Naive B cell (primary cell): ENCODE data around the gene SCML2. TPM values are rescaled to one million over a fixed set of nuclear protein-coding genes. Genes with fewer than 3 reads are reported as not detected.
"Not testable (repeated sequence)": the region's sequence is repeated elsewhere in the genome, so short reads cannot be mapped to it uniquely, and the experiment has no call there.

Experiments used
- ATAC-seq, 2 donors: fragments of 150-1000 bp; cut with Tn5 transposase; 2 replicates each; pipeline ENCODE4 v1.10.0; 2021; ENCODE audit warnings: low read depth in 2 of 2, mild to moderate bottlenecking in 2 of 2, moderate library complexity in 2 of 2
- DNase-seq: peaks from one replicate; pipeline ENCODE4 v3.0.0; 2022
- H3K27ac Mint-ChIP-seq, 6 donors: one replicate each; pipeline ENCODE4 v1.8.0; 2020 to 2022; ENCODE audit warnings: mild to moderate bottlenecking in 6 of 6, mixed read lengths in 6 of 6, moderate library complexity in 5 of 6, inconsistent platforms in 2 of 6
- H3K27me3 Mint-ChIP-seq, 3 donors: one replicate each; pipeline ENCODE4 v1.8.0; 2021 to 2022; ENCODE audit warnings: mixed read lengths in 3 of 3, mild to moderate bottlenecking in 1 of 3
- H3K36me3 Mint-ChIP-seq, 2 donors: one replicate each; pipeline ENCODE4 v1.8.0; 2020 to 2022; ENCODE audit warnings: mixed read lengths in 2 of 2, inconsistent platforms in 1 of 2, mild to moderate bottlenecking in 1 of 2
- H3K4me1 Mint-ChIP-seq, 3 donors: one replicate each; pipeline ENCODE4 v1.8.0; 2020 to 2022; ENCODE audit warnings: mixed read lengths in 3 of 3, inconsistent platforms in 1 of 3, mild to moderate bottlenecking in 1 of 3, moderate library complexity in 1 of 3
- H3K4me3 Mint-ChIP-seq, 8 donors: one replicate each; pipeline ENCODE4 v1.8.0; 2020 to 2022; ENCODE audit warnings: mild to moderate bottlenecking in 8 of 8, mixed read lengths in 8 of 8, moderate library complexity in 8 of 8, inconsistent platforms in 2 of 8
- H3K9me3 Mint-ChIP-seq, 7 donors: one replicate each; pipeline ENCODE4 v1.8.0; 2020 to 2022; ENCODE audit warnings: mixed read lengths in 7 of 7, mild to moderate bottlenecking in 5 of 7, inconsistent platforms in 2 of 7, moderate library complexity in 1 of 7
- polyA plus RNA-seq, 6 donors: library from polyadenylated mRNA; unstranded; fragments of 300-500 nt; fragmentation: Illumina TruSeq; gene quantifications; one replicate each; pipeline ENCODE4 v1.2.3, GENCODE V29; 2021; ENCODE audit warnings: low read depth in 6 of 6

Gene SCML2
- polyA plus RNA-seq = 1 to 10 TPM in 2 of 6 donors, under 1 TPM in 4; 0.74 to 2.4 (median 0.84) TPM

DNA sequence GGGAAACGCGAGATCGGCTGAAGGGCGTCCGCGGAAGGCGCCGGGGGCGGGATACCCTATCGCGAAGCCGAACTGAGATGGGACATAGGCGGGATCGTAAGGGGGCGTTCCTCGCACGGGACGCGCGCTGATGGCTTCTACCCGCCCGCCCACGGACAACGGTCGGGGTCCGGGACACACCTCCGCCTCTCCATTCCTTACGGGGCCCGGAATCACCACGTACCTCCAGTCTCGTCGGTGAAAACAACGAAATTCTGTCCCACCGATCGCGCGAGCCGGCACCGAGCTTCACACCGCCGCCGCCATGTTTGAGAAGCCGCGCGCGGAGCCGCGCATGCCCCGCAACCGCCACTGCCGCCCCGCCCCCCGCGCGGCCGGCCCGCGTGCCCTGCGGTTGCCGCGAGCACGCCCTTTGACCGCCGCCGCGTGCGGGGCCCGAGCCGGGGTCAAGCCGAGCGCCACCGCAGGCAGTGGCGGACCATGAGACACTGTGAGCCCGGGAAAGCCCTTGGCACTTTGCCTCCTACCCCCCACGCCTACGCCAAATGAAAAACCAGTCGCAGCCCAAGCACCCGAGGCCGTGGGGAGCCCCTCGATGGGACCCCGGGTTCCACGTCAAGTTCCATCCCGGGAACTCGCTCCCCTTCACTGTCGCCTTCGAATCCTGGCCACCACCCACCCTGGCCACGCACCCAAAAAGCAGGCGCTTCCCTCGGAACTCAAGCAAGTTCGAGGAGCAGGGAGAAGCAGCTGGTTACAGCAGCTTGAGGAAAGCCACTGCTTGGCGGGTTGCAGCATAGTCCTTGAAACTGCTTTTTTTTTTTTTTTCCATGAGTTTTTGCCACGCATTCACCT lies at the start of gene SCML2:
TSS of gene SCML2 (minus strand) at position 320 of the 855 bp plus-strand sequence. CDS start 20,617 bp downstream, outside the sequence.
- peak within 1 kb of the TSS; percentile 83 to 93 (median 86) for H3K4me3 Mint-ChIP-seq
- peaks cover 4 to 8% (median 5%) of the 10 kb centered on the region in 3 donors for H3K4me1 Mint-ChIP-seq
- H3K9me3 Mint-ChIP-seq = no peaks in the 10 kb centered on the region
- peaks cover 0 to 8% (median 0%) of the 10 kb centered on the region in 3 donors for H3K27me3 Mint-ChIP-seq
- no peaks in the 10 kb centered on the region for H3K36me3 Mint-ChIP-seq
- DNase-seq = peak; percentile 36
- peak within 1 kb of the TSS in 2 of 6 donors; percentile 38 to 76 for H3K27ac Mint-ChIP-seq
- ATAC-seq = peak; percentile 63 to 70

DNA sequence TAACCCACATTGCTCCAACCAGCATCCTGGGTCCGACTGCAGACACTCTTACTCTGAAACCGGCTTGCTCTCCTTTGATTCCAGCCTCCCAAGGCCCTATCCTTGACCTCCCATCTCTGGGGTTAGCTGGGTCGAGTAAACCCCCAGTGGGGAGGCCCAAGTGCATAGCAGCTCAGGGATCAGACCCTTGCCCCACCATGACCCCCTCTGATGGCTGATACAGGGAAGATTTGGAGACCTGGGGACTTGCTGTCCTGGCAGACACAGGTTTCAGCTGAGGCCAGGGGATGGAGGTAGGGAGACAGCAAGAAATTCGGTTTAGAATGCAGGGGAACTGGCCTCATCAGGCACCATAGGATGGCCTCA lies 47.3 kb upstream of the SCML2 start:
- H3K4me1 Mint-ChIP-seq = no peaks in the 10 kb centered on the region
- peaks cover 0 to 17% (median 0%) of the 10 kb centered on the region in 3 donors for H3K27me3 Mint-ChIP-seq
- no peaks in the 10 kb centered on the region for H3K36me3 Mint-ChIP-seq
- H3K4me3 Mint-ChIP-seq = no peak overlapping the region
- no peak for ATAC-seq
- peaks cover 0 to 3% (median 0%) of the 10 kb centered on the region in 7 donors for H3K9me3 Mint-ChIP-seq
- DNase-seq = no peak
- H3K27ac Mint-ChIP-seq = no peak overlapping the region

DNA sequence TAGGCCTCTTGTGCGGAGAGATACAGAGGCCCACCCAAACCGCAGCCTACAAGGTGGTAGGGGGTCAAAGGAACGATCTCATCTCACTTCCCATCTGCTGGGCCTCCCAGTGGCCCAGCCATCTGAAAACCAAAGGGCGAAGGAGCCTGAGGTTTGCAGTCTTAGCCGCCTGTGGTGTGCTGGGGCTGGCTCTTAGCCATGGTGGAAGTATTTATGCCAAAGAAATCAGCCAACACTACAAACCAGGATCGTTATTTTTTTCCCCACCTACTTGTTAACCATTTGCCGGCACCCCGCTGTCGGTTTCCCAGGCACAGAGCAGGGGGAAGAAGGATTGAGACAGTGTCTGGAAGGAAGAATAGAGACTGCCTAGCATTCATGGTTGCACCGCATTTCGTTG lies 40.0 kb upstream of the SCML2 start:
- H3K27ac Mint-ChIP-seq = no peak overlapping the region
- H3K9me3 Mint-ChIP-seq = no peaks in the 10 kb centered on the region
- H3K27me3 Mint-ChIP-seq = peaks cover 0 to 9% (median 0%) of the 10 kb centered on the region in 3 donors
- no peak for DNase-seq
- no peak for ATAC-seq
- H3K4me1 Mint-ChIP-seq = peaks cover 0 to 7% (median 0%) of the 10 kb centered on the region in 3 donors
- H3K36me3 Mint-ChIP-seq = no peaks in the 10 kb centered on the region
- H3K4me3 Mint-ChIP-seq = no peak overlapping the region

DNA sequence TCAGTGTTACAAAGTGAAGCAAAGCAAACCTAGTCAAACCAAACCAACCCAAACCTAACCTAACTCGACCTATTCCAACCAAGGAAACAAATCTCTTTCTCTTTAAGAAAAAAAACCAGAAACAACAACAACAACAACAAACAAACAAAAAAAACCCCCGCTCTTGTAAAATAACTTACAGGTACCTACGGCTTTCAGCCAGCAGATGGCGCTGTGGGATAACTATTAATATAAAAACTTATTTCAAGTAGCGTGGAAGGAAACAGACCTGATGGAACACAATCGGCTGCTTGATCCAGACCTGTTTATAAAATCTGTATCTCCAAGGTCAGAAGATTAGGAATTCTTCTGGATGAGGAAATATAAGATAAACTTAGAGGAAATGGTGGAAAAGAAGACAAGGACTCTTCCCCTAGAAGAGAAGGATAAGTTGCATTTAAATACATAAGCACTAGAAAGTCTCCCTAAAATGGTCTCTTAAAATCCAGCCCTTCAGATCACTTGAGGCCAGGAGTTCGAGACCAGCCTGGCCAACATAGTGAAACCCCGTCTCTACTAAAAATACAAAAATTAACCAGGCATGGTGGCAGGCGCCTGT lies 36.6 kb upstream of the SCML2 start:
- Mint-ChIP-seq H3K27me3 (no peaks in the 10 kb centered on the region), H3K4me3 (no peak overlapping the region), H3K9me3 (no peaks in the 10 kb centered on the region), H3K27ac (peak overlapping the region in 1 of 6 donors; percentile 38), H3K36me3 (no peaks in the 10 kb centered on the region), H3K4me1 (peaks cover 0 to 7% (median 0%) of the 10 kb centered on the region in 3 donors)
- peak; percentile 52 for DNase-seq
- ATAC-seq = peak in 1 of 2 donors; percentile 35

DNA sequence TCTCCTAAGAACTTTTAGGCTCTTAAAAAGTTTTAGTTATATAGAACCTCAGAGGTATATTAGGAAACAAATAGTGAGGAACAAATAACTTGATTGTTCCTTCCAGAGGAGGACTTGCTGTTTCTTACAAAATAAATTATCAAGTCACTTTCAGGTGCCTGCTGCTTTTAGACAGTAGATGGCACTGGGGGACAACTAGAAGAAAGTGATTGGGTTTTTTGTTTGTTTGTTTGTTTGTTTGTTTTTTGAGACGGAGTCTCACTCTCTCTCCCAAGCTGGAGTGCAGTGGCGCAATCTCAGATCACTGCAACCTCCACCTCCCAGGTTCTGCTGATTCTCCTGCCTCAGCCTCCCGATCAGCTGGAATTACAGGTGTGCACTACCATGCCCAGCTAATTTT lies 35.5 kb upstream of the SCML2 start:
- H3K27me3 Mint-ChIP-seq = no peaks in the 10 kb centered on the region
- ATAC-seq (no peak), DNase-seq (no peak)
- no peak overlapping the region for H3K4me3 Mint-ChIP-seq
- peaks cover 0 to 7% (median 0%) of the 10 kb centered on the region in 3 donors for H3K4me1 Mint-ChIP-seq
- no peak overlapping the region for H3K27ac Mint-ChIP-seq
- no peaks in the 10 kb centered on the region for H3K36me3 Mint-ChIP-seq
- H3K9me3 Mint-ChIP-seq = no peaks in the 10 kb centered on the region

DNA sequence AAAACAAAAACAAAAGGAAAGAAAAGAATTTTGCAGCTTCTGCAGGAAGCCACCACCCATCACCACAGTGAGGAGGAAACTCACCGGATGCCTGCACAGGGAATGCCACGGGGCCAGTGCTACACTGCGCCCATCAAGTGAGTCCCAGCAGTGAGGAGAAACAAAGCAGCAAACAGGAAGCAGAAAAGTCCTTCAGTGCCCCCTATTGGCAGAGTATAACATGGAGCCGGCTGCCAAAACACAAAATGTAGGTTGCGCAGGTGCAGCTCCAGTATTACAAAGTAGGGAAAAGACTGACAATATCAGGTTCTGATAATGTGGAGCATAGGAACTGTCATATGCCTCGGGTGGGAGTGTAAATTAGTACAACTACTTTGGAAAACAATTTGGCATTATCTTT lies 23.3 kb upstream of the SCML2 start:
- H3K36me3 Mint-ChIP-seq = no peaks in the 10 kb centered on the region
- ATAC-seq (peak in 1 of 2 donors; percentile 46), DNase-seq (peak; percentile 18)
- peaks cover 4 to 29% (median 7%) of the 10 kb centered on the region in 3 donors for H3K27me3 Mint-ChIP-seq
- H3K9me3 Mint-ChIP-seq = peaks cover 0 to 7% (median 0%) of the 10 kb centered on the region in 7 donors
- no peaks in the 10 kb centered on the region for H3K4me1 Mint-ChIP-seq
- no peak overlapping the region for H3K4me3 Mint-ChIP-seq
- no peak overlapping the region for H3K27ac Mint-ChIP-seq

DNA sequence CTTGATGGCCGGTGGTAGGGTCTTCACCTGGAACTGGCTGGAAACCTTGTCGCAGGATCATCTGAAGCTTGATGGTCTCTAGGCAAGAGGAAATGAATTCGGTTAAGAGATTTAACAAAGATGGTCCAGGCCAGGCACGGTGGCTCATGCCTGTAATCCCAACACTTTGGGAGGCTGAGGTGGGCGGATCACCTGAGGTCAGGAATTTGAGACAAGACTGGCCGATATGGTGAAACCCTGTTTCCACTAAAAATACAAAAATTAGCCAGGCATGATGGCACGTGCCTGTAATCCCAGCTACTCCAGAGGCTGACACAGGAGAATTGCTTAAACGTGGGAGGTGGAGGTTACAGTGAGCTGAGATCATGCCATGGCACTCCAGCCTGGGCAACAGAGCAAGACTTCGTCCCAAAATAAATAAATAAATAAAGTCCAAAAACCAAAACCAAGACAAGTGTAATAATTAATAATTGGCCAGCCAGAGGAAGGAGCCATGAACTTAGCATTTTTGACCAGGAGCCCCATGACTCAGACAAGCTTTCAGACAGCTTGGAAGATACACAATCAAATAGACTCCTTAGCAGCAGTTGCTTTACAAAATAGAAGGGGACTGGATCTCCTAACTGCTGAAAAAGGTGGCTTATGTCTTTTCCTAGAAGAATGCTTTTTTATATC lies 20.8 kb upstream of the SCML2 start:
- H3K9me3 Mint-ChIP-seq, H3K4me1 Mint-ChIP-seq, DNase-seq, ATAC-seq, H3K36me3 Mint-ChIP-seq, H3K4me3 Mint-ChIP-seq, H3K27ac Mint-ChIP-seq: not testable (repeated sequence)
- peaks cover 0 to 13% (median 4%) of the 10 kb centered on the region in 3 donors for H3K27me3 Mint-ChIP-seq

DNA sequence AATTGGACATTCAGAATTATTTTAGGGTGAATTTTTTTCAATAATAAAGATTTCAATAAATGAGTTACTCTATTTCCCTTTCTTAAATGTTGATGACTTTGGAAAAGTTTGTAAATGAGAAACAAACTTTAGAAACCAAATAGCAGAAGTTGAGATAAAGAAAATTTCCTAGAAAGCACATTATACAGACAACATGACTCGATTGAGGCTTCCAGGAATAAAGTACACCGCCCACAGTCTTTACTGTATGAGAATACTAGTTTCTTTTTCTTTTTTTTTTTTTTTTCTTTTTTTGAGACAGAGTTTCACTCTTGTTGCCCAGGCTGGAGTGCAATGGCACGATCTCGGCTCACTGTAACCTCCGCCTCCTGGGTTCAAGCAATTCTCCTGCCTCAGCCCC lies 14.6 kb upstream of the SCML2 start:
- not testable (repeated sequence) for H3K4me3 Mint-ChIP-seq, H3K36me3 Mint-ChIP-seq, ATAC-seq, H3K9me3 Mint-ChIP-seq, DNase-seq, H3K4me1 Mint-ChIP-seq, H3K27ac Mint-ChIP-seq
- peaks cover 0 to 16% (median 0%) of the 10 kb centered on the region in 3 donors for H3K27me3 Mint-ChIP-seq

DNA sequence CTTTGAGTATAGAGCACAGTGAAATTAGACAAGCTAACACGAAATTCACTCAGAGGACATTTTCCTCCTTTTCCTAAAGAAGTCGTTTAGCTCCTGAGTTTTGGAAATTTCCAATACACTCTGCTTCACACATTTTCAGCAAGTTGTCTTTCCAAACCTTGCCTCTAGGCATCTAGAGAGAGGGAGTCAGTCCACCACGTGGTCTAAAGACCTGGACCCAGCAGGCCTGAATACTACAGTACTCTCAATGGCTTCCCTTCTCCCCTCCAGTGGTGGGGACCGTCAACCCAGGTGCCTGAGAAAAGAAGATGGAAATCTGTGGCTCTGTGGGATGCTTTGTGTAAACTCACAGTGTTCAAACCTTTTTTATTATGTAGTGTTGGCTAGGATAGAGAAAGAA lies 13.9 kb upstream of the SCML2 start:
- ATAC-seq (no peak), DNase-seq (no peak)
- Mint-ChIP-seq H3K4me1 (no peaks in the 10 kb centered on the region), H3K27me3 (peaks cover 0 to 14% (median 3%) of the 10 kb centered on the region in 3 donors), H3K4me3 (no peak overlapping the region), H3K36me3 (no peaks in the 10 kb centered on the region), H3K27ac (no peak overlapping the region), H3K9me3 (peaks cover 0 to 1% (median 0%) of the 10 kb centered on the region in 7 donors)

DNA sequence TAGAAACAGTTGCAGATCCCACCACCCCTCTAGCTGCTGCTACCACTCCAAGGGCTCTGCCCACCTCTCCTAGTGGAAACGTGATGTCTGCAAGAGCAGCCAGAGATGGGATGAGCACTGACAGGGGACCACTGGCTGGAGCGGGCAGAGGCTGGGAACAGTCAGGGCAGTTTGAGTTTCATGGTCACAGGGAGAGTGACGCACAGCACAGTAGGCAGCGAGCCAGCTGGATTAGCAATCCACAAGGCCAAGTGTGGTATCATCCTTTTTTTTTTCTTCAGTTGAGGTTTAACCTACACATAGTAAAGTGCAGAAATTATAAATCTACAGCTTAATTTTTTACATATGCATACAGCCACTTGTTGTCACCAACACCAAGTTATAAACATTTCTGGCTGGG lies 6.4 kb upstream of the SCML2 start:
- no peak for ATAC-seq
- Mint-ChIP-seq H3K4me1 (no peaks in the 10 kb centered on the region), H3K9me3 (peaks cover 0 to 5% (median 0%) of the 10 kb centered on the region in 7 donors), H3K4me3 (no peak overlapping the region), H3K36me3 (no peaks in the 10 kb centered on the region), H3K27me3 (peaks cover 0 to 8% (median 3%) of the 10 kb centered on the region in 3 donors), H3K27ac (no peak overlapping the region)
- DNase-seq = no peak

DNA sequence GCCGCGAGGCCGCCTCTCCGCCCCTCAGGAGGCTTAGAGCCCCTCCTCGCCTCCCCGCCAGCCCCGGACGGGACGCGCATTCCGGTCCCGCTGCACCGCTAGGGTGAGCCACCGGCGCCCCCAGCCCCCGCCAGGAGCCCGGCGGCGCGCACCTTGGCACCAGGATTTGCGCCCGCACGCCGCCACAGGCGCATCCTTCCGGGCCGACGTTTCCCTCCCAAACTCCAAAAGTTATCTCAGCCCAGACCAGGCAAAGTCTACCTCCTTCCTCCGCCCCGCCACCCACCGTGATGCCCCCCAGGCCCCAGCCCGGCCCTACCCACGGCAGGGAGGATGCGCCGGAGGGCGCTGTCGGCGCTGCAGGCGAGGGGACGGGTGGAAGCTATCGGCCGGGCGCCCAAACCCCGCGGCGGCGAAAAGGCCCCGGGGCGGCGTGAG lies 538 bp downstream of the SCML2 start:
- peak overlapping the region; percentile 75 to 91 (median 86) for H3K4me3 Mint-ChIP-seq
- DNase-seq = peak; percentile 6
- no peak overlapping the region for H3K27ac Mint-ChIP-seq
- no peaks in the 10 kb centered on the region for H3K36me3 Mint-ChIP-seq
- H3K4me1 Mint-ChIP-seq = peaks cover 4 to 8% (median 5%) of the 10 kb centered on the region in 3 donors
- no peaks in the 10 kb centered on the region for H3K9me3 Mint-ChIP-seq
- H3K27me3 Mint-ChIP-seq = peaks cover 0 to 8% (median 0%) of the 10 kb centered on the region in 3 donors
- ATAC-seq = peak; percentile 64 to 65

DNA sequence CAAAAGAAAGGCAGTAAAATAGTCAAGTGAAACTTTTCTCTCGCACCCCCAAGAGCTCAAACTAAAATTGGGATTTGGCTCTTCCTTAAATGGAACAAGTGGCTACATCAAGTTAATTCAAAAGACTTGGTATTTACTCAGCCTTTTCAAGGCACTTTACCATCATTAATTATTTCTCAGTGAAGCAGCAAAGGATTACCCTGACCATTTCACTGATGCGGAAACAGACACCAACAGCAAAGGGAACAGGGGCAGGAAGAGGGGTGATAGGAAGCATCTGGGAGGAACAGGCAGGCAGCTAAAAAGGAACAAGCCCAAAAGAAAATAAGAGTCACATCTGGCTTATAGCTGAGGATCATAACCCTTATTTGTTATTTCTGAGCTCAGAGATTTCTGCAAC lies 2.7 kb downstream of the SCML2 start:
- H3K9me3 Mint-ChIP-seq = no peaks in the 10 kb centered on the region
- no peak overlapping the region for H3K4me3 Mint-ChIP-seq
- DNase-seq (no peak), ATAC-seq (no peak)
- no peaks in the 10 kb centered on the region for H3K36me3 Mint-ChIP-seq
- peaks cover 0 to 8% (median 0%) of the 10 kb centered on the region in 3 donors for H3K27me3 Mint-ChIP-seq
- H3K4me1 Mint-ChIP-seq = peaks cover 4 to 8% (median 5%) of the 10 kb centered on the region in 3 donors
- H3K27ac Mint-ChIP-seq = no peak overlapping the region

DNA sequence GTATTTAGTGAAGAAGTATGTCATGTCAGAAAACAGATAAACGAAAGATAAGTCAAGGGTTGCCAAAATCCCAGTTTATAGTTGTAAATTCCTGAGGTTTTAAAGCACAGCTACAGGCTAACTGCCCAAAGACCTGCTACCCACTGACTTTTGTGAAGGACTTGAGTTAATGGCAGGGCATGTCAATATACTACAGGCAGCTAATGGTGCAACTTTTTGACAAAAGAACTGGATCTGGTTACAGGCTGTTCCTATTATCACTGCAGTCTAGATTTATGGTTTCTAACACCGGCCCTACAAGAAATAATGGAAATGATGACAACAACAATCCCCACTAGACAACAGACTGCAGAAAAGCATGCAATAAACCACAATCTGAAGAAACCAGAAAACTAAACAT lies 6.4 kb downstream of the SCML2 start:
- no peak for DNase-seq
- H3K36me3 Mint-ChIP-seq = no peaks in the 10 kb centered on the region
- H3K27me3 Mint-ChIP-seq = peaks cover 0 to 8% (median 0%) of the 10 kb centered on the region in 3 donors
- no peaks in the 10 kb centered on the region for H3K9me3 Mint-ChIP-seq
- H3K4me1 Mint-ChIP-seq = peaks cover 0 to 4% (median 2%) of the 10 kb centered on the region in 3 donors
- H3K4me3 Mint-ChIP-seq = no peak overlapping the region
- no peak overlapping the region for H3K27ac Mint-ChIP-seq
- ATAC-seq = no peak
